ENCODE data around the gene OOSP4A.

- TF ChIP-seq POLR2AphosphoS5 (IDR thresholded peaks at IDR 0.05; ENCODE audit: borderline replicate concordance, low read depth, low read length) (no peak), EZH2 (IDR thresholded peaks at IDR 0.05) (no peak)
Measured at GRCh38 chr11:59992425-59992824, 28.6 kb downstream of the OOSP4A start.

All from SK-N-MC (cell line).